PFSK-1 (cell line): Measurements from ENCODE around the gene PVALB.

Experiments used
- FOXP2 ChIP-seq: optimal IDR thresholded peaks from 2 replicates; pipeline ENCODE3; 2011; ENCODE audit warnings: borderline replicate concordance, control low read depth, inconsistent platforms; ENCODE audit not compliant: insufficient read depth; ENCODE audit errors: extremely low read length, extremely low read depth
- POLR2AphosphoS5 ChIP-seq: IDR thresholded peaks from 2 replicates; pipeline ENCODE4 v1.6.1; 2012; ENCODE audit warnings: low read depth, mild to moderate bottlenecking, control low read depth, low read length, moderate library complexity
- SIN3A ChIP-seq: IDR thresholded peaks from 2 replicates; pipeline ENCODE4 v1.6.1; 2012; ENCODE audit warnings: mild to moderate bottlenecking, low read length, moderate library complexity, borderline replicate concordance; ENCODE audit not compliant: insufficient read depth
- TAF1 ChIP-seq: IDR thresholded peaks from 2 replicates; pipeline ENCODE4 v1.6.1; 2012; ENCODE audit warnings: low read length, control low read depth, borderline replicate concordance; ENCODE audit not compliant: insufficient read depth
- TF ChIP-seq, protein P1 (sequence below), 2 experiments: IDR thresholded peaks; 2 replicates each; pipeline versions ENCODE4 v1.6.1 to v1.8.0; 2011 to 2012; ENCODE audit warnings: low read depth in 2 of 2, low read length in 2 of 2, control low read depth in 1 of 2, inconsistent platforms in 1 of 2, mild to moderate bottlenecking in 1 of 2, moderate library complexity in 1 of 2; ENCODE audit not compliant: insufficient read depth in 1 of 2

The PVALB gene

DNA sequence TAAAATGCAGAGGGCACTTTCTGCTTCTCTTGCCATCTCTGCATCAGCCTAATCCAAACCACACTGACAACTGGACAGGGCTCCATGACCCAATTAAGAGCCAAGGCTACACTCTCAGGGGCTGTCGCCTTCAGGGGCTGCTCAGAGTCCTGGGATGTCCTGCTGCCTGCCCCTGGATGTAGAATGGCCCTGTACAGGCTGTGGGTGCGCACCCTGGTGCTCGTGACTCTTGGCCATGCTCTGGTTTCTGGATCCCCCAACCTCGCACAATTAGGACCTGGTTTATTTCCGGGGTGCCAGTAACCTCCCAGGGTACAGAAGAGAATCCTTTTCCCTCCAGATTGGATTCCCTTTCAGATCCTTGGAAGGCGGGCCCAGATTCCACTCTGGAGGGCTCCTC, 52.2 kb downstream of the PVALB start:
- TF ChIP-seq SIN3A = no peak
- TF ChIP-seq, protein P1, sequence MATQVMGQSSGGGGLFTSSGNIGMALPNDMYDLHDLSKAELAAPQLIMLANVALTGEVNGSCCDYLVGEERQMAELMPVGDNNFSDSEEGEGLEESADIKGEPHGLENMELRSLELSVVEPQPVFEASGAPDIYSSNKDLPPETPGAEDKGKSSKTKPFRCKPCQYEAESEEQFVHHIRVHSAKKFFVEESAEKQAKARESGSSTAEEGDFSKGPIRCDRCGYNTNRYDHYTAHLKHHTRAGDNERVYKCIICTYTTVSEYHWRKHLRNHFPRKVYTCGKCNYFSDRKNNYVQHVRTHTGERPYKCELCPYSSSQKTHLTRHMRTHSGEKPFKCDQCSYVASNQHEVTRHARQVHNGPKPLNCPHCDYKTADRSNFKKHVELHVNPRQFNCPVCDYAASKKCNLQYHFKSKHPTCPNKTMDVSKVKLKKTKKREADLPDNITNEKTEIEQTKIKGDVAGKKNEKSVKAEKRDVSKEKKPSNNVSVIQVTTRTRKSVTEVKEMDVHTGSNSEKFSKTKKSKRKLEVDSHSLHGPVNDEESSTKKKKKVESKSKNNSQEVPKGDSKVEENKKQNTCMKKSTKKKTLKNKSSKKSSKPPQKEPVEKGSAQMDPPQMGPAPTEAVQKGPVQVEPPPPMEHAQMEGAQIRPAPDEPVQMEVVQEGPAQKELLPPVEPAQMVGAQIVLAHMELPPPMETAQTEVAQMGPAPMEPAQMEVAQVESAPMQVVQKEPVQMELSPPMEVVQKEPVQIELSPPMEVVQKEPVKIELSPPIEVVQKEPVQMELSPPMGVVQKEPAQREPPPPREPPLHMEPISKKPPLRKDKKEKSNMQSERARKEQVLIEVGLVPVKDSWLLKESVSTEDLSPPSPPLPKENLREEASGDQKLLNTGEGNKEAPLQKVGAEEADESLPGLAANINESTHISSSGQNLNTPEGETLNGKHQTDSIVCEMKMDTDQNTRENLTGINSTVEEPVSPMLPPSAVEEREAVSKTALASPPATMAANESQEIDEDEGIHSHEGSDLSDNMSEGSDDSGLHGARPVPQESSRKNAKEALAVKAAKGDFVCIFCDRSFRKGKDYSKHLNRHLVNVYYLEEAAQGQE (IDR thresholded peaks at IDR 0.05; ENCODE audit: insufficient read depth in 1 of 2, low read depth in 2 of 2, low read length in 2 of 2) = no peak
- no peak for TF ChIP-seq FOXP2
- TF ChIP-seq POLR2AphosphoS5 = no peak
- no peak for TF ChIP-seq TAF1

DNA sequence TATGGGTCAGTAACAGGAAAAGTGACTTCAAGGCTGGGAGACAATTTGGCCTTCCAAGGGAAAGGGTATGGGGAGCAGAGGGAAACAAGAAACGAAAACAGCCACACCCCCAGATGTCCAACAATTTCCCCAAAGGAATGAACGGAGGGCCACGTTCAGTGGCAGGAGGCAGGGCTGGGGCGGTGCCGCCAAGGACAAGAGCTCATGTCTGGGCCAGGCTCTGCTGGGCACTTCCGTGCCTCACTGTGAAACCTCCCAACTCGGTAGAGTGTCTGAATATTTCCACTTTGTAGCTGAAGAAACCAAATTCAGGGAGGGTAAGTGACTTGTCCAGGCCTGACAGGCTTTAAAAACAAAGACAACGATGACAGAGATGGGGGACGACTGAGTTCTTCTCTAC, 52.8 kb downstream of the PVALB start:
- TF ChIP-seq POLR2AphosphoS5 (no peak), TAF1 (no peak), SIN3A (no peak), FOXP2 (no peak)
- TF ChIP-seq, protein P1 (IDR thresholded peaks at IDR 0.05; ENCODE audit: insufficient read depth in 1 of 2, low read depth in 2 of 2, low read length in 2 of 2) = no peak

- TF ChIP-seq SIN3A = no peak
- TF ChIP-seq TAF1 = no peak
- no peak for TF ChIP-seq FOXP2
- TF ChIP-seq POLR2AphosphoS5 = no peak
- TF ChIP-seq, protein P1 (IDR thresholded peaks at IDR 0.05; ENCODE audit: insufficient read depth in 1 of 2, low read depth in 2 of 2, low read length in 2 of 2) = no peak
These were observed 53.3 kb downstream of the PVALB start for GRCh38 chr22:36763576-36763975.

- TF ChIP-seq TAF1 = no peak
- TF ChIP-seq, protein P1 (IDR thresholded peaks at IDR 0.05; ENCODE audit: insufficient read depth in 1 of 2, low read depth in 2 of 2, low read length in 2 of 2) = no peak
- TF ChIP-seq FOXP2 = no peak
- no peak for TF ChIP-seq POLR2AphosphoS5
- TF ChIP-seq SIN3A = no peak
These were observed 54.1 kb downstream of the PVALB start for GRCh38 chr22:36762687-36763260.
